HepG2 (cell line): ENCODE results near the gene KCNJ1. TPM values are rescaled to one million over a fixed set of nuclear protein-coding genes. Genes with fewer than 3 reads are reported as not detected.

Source experiments
- CEBPG ChIP-seq: IDR thresholded peaks from 2 replicates; pipeline ENCODE4 v1.6.1; 2016
- ELF3 ChIP-seq: IDR thresholded peaks from 2 replicates; pipeline ENCODE4 v1.6.1; 2016; ENCODE audit warnings: missing genetic modification reagents, missing compliant biosample characterization
- ETV5 ChIP-seq: IDR thresholded peaks from 2 replicates; pipeline ENCODE4 v1.6.1; 2018; ENCODE audit warnings: missing biosample characterization, missing genetic modification reagents, inconsistent platforms, borderline replicate concordance
- FOXK2 ChIP-seq: fragments of 450-650 bp; IDR thresholded peaks from 2 replicates; pipeline ENCODE4 v1.6.1; 2016
- MAFK ChIP-seq, 2 experiments: IDR thresholded peaks in 1 of 2; conservative IDR thresholded peaks in 1 of 2; 2 replicates each; pipeline ENCODE4 v1.6.1; 2011; ENCODE audit warnings: improper control_type of control experiment in 2 of 2, low read length in 2 of 2
- NCOR1 ChIP-seq: fragments of 200-600 bp; sonication (generic); IDR thresholded peaks from 2 replicates; pipeline ENCODE4 v1.7.0; 2017; ENCODE audit warnings: antibody characterized with exemption, low read length, borderline replicate concordance
- NR2C2 ChIP-seq: sonication (generic); formaldehyde crosslinking; IDR thresholded peaks from 2 replicates; pipeline ENCODE4 v1.4.0; 2020; ENCODE audit warnings: missing genetic modification reagents, mild to moderate bottlenecking, moderate library complexity, borderline replicate concordance
- NR2F1 ChIP-seq, 2 experiments: fragments of 450-650 bp in 1 of 2; formaldehyde crosslinking in 1 of 2; IDR thresholded peaks; 2 replicates each; pipeline versions ENCODE4 v1.5.0 to v1.6.1; 2016 to 2020; ENCODE audit warnings: mild to moderate bottlenecking in 1 of 2, missing compliant biosample characterization in 1 of 2, missing genetic modification reagents in 1 of 2, moderate library complexity in 1 of 2
- NR2F6 ChIP-seq, 2 experiments: IDR thresholded peaks; 2 replicates each; pipeline ENCODE4 v1.6.1; 2016; ENCODE audit warnings: antibody characterized with exemption in 1 of 2, mild to moderate bottlenecking in 1 of 2
- SIX1 ChIP-seq: sonication (generic); formaldehyde crosslinking; IDR thresholded peaks from 2 replicates; pipeline ENCODE4 v1.4.0; 2020; ENCODE audit warnings: missing genetic modification reagents, borderline replicate concordance
- TCF7 ChIP-seq: sonication (generic); IDR thresholded peaks from 2 replicates; pipeline ENCODE4 v1.6.1; 2016; ENCODE audit warnings: antibody characterized with exemption, low read depth
- TRIM24 ChIP-seq: sonication (generic); formaldehyde crosslinking; IDR thresholded peaks from 2 replicates; pipeline ENCODE4 v1.8.0; 2022; ENCODE audit warnings: mild to moderate bottlenecking, missing genetic modification reagents
- ZNF777 ChIP-seq: sonication (generic); formaldehyde crosslinking; IDR thresholded peaks from 2 replicates; pipeline ENCODE4 v1.4.0; 2020; ENCODE audit warnings: missing genetic modification reagents
- ZNF879 ChIP-seq: sonication (generic); formaldehyde crosslinking; IDR thresholded peaks from 2 replicates; pipeline ENCODE4 v1.8.1; 2023; ENCODE audit warnings: missing genetic modification reagents
- polyA plus RNA-seq, 8 experiments: library from polyadenylated mRNA; depleted of rRNA in 3 of 8; stranded (reverse) in 7 of 8; unstranded in 1 of 8; fragments of >200 nt; fragmentation: Illumina TruSeq in 4 of 8; extraction: Trizol in 4 of 8; gene quantifications; 2 replicates each; pipeline versions ENCODE4 v1.2.1 to v1.2.3, GENCODE V29; 2011 to 2016; ENCODE audit warnings: low read depth in 4 of 8, missing spikeins in 1 of 8, mixed read lengths in 1 of 8; ENCODE audit not compliant: insufficient read depth in 1 of 8
- total RNA-seq, 5 experiments: library from RNA; depleted of rRNA; stranded (reverse); fragments of >200 nt; fragmentation: Illumina TruSeq; extraction: Trizol; gene quantifications; 2 replicates each; pipeline ENCODE4 v1.2.3, GENCODE V29; 2016; ENCODE audit warnings: low read depth in 1 of 5
- TF ChIP-seq, protein P1 (sequence below): sonication (generic); formaldehyde crosslinking; IDR thresholded peaks from 2 replicates; pipeline ENCODE4 v1.4.0; 2020; ENCODE audit warnings: missing genetic modification reagents, low read depth, mild to moderate bottlenecking, borderline replicate concordance
- TF ChIP-seq, protein P2 (sequence below): sonication (generic); formaldehyde crosslinking; IDR thresholded peaks from 2 replicates; pipeline ENCODE4 v1.4.0; 2020; ENCODE audit warnings: mild to moderate bottlenecking, missing genetic modification reagents
- TF ChIP-seq, protein P3 (sequence below): sonication (generic); formaldehyde crosslinking; IDR thresholded peaks from 2 replicates; pipeline ENCODE4 v1.4.0; 2020; ENCODE audit warnings: mild to moderate bottlenecking, missing genetic modification reagents
- TF ChIP-seq, protein P4 (sequence below): sonication (generic); formaldehyde crosslinking; conservative IDR thresholded peaks from 2 replicates; pipeline ENCODE4 v1.8.0; 2022; ENCODE audit warnings: low read depth, missing genetic modification reagents
- TF ChIP-seq, protein P5 (sequence below): sonication (generic); formaldehyde crosslinking; IDR thresholded peaks from 2 replicates; pipeline ENCODE4 v1.8.0; 2022; ENCODE audit warnings: mild to moderate bottlenecking, missing genetic modification reagents
- TF ChIP-seq, protein P6 (sequence below): sonication (generic); formaldehyde crosslinking; IDR thresholded peaks from 2 replicates; pipeline ENCODE4 v1.4.0; 2020; ENCODE audit warnings: mild to moderate bottlenecking, low read depth, missing genetic modification reagents
- TF ChIP-seq, protein P7 (sequence below): sonication (generic); formaldehyde crosslinking; conservative IDR thresholded peaks from 2 replicates; pipeline ENCODE4 v1.4.0; 2020; ENCODE audit warnings: missing genetic modification reagents

Gene KCNJ1
- total and polyA plus RNA-seq, 2 of the 13 experiments (the other 11 are each of a cell fraction or from before 2014, with no cell fraction given) = not detected

DNA sequence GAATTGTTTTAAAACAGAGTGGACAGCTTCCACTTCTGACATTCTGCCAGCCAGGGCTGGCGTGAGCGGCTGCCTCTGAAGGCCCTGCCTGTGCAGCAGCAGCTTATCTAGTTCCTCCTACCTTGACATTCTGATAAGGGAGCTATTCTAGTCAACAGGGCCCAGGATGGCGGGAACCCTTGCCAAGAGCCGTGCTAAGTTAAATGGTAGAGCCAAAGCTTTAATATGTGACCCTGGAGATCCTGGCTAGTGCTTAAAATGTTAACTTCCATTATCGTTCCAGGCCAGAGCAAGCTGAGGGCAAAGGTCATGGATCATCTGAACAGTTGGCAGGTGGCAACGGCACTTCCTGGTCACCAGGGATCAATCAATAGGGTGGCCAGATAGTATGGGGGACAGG lies 27.6 kb upstream of the KCNJ1 start (continued):
- TF ChIP-seq, protein P1, sequence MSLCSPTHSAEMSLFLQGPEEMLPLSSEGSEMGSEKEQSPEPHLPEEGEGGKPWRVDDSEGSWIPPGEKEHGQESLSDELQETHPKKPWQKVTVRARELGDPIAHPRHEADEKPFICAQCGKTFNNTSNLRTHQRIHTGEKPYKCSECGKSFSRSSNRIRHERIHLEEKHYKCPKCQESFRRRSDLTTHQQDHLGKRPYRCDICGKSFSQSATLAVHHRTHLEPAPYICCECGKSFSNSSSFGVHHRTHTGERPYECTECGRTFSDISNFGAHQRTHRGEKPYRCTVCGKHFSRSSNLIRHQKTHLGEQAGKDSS (CRISPR knock-in tag) = no peak
- TF ChIP-seq TRIM24 (CRISPR knock-in tag) = no peak
- TF ChIP-seq, protein P2, sequence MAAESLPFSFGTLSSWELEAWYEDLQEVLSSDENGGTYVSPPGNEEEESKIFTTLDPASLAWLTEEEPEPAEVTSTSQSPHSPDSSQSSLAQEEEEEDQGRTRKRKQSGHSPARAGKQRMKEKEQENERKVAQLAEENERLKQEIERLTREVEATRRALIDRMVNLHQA (CRISPR knock-in tag) = no peak
- no peak for TF ChIP-seq CEBPG
- TF ChIP-seq SIX1 (CRISPR knock-in tag) = no peak
- TF ChIP-seq NR2F1 (CRISPR knock-in tag; IDR thresholded peaks at IDR 0.05) = peak in 1 of 2 experiments; percentile 28; a peak in 1 of 4 replicates
- TF ChIP-seq, protein P3, sequence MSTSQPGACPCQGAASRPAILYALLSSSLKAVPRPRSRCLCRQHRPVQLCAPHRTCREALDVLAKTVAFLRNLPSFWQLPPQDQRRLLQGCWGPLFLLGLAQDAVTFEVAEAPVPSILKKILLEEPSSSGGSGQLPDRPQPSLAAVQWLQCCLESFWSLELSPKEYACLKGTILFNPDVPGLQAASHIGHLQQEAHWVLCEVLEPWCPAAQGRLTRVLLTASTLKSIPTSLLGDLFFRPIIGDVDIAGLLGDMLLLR (CRISPR knock-in tag) = no peak
- TF ChIP-seq MAFK (conservative IDR thresholded peaks at IDR 0.05 in 1 of 2, IDR thresholded peaks at IDR 0.05 in 1 of 2; ENCODE audit: low read length in 2 of 2) = no peak
- TF ChIP-seq NCOR1 = no peak
- TF ChIP-seq NR2C2 (CRISPR knock-in tag) = peak; percentile 63; the same call in 1 of the 2 replicates
- TF ChIP-seq ZNF777 (CRISPR knock-in tag) = no peak
- peak; percentile 42 for TF ChIP-seq NR2F6 (IDR thresholded peaks at IDR 0.05)
- peak; percentile 56 for TF ChIP-seq NR2F6 (CRISPR knock-in tag; IDR thresholded peaks at IDR 0.05)
- TF ChIP-seq ZNF879 (CRISPR knock-in tag) = no peak
- TF ChIP-seq ELF3 (CRISPR knock-in tag) = 0 out of 2 replicates have a peak, but pooled peaks have one; percentile 49
- TF ChIP-seq, protein P4, sequence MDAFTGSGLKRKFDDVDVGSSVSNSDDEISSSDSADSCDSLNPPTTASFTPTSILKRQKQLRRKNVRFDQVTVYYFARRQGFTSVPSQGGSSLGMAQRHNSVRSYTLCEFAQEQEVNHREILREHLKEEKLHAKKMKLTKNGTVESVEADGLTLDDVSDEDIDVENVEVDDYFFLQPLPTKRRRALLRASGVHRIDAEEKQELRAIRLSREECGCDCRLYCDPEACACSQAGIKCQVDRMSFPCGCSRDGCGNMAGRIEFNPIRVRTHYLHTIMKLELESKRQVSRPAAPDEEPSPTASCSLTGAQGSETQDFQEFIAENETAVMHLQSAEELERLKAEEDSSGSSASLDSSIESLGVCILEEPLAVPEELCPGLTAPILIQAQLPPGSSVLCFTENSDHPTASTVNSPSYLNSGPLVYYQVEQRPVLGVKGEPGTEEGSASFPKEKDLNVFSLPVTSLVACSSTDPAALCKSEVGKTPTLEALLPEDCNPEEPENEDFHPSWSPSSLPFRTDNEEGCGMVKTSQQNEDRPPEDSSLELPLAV (CRISPR knock-in tag) = no peak
- TF ChIP-seq, protein P5, sequence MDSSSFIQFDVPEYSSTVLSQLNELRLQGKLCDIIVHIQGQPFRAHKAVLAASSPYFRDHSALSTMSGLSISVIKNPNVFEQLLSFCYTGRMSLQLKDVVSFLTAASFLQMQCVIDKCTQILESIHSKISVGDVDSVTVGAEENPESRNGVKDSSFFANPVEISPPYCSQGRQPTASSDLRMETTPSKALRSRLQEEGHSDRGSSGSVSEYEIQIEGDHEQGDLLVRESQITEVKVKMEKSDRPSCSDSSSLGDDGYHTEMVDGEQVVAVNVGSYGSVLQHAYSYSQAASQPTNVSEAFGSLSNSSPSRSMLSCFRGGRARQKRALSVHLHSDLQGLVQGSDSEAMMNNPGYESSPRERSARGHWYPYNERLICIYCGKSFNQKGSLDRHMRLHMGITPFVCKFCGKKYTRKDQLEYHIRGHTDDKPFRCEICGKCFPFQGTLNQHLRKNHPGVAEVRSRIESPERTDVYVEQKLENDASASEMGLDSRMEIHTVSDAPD (CRISPR knock-in tag) = no peak
- peak; percentile 28; the same call in 1 of the 2 replicates for TF ChIP-seq ETV5 (CRISPR knock-in tag)
- TF ChIP-seq, protein P6, sequence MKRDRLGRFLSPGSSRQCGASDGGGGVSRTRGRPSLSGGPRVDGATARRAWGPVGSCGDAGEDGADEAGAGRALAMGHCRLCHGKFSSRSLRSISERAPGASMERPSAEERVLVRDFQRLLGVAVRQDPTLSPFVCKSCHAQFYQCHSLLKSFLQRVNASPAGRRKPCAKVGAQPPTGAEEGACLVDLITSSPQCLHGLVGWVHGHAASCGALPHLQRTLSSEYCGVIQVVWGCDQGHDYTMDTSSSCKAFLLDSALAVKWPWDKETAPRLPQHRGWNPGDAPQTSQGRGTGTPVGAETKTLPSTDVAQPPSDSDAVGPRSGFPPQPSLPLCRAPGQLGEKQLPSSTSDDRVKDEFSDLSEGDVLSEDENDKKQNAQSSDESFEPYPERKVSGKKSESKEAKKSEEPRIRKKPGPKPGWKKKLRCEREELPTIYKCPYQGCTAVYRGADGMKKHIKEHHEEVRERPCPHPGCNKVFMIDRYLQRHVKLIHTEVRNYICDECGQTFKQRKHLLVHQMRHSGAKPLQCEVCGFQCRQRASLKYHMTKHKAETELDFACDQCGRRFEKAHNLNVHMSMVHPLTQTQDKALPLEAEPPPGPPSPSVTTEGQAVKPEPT (CRISPR knock-in tag) = no peak
- no peak for TF ChIP-seq TCF7
- TF ChIP-seq FOXK2 = no peak
- TF ChIP-seq, protein P7, sequence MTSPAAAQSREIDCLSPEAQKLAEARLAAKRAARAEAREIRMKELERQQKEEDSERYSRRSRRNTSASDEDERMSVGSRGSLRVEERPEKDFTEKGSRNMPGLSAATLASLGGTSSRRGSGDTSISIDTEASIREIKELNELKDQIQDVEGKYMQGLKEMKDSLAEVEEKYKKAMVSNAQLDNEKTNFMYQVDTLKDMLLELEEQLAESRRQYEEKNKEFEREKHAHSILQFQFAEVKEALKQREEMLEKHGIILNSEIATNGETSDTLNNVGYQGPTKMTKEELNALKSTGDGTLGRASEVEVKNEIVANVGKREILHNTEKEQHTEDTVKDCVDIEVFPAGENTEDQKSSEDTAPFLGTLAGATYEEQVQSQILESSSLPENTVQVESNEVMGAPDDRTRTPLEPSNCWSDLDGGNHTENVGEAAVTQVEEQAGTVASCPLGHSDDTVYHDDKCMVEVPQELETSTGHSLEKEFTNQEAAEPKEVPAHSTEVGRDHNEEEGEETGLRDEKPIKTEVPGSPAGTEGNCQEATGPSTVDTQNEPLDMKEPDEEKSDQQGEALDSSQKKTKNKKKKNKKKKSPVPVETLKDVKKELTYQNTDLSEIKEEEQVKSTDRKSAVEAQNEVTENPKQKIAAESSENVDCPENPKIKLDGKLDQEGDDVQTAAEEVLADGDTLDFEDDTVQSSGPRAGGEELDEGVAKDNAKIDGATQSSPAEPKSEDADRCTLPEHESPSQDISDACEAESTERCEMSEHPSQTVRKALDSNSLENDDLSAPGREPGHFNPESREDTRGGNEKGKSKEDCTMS (CRISPR knock-in tag) = no peak
